GM21447 (cell line): ENCODE data around the gene FAM13B.
"Not testable (repeated sequence)": the region's sequence is repeated elsewhere in the genome, so short reads cannot be mapped to it uniquely, and the experiment has no call there.

Experiments used
- ATAC-seq: cut with Tn5 transposase; IDR thresholded peaks from one replicate; pipeline ENCODE4 v1.9.1; 2021; ENCODE audit not compliant: unreplicated experiment

FAM13B gene

GRCh38 chr5:138032572-138033385, at the start of gene FAM13B:
Gene FAM13B, minus strand, starts transcription at chr5:138033079. Its CDS starts 13,968 bp downstream, at chr5:138019111.
- ATAC-seq: peak; percentile 47

- no peak for ATAC-seq
These were observed 49.2 kb upstream of the FAM13B start for GRCh38 chr5:138082033-138082432.

GRCh38 chr5:138078006-138078643, 45.2 kb upstream of the FAM13B start:
- ATAC-seq: no peak

- no peak for ATAC-seq
These were observed 44.3 kb upstream of the FAM13B start for GRCh38 chr5:138077064-138077696.

GRCh38 chr5:138070026-138070425, 37.1 kb upstream of the FAM13B start:
- ATAC-seq: not testable (repeated sequence)

- ATAC-seq: no peak
These were observed 36.1 kb upstream of the FAM13B start for GRCh38 chr5:138068742-138069600.

- no peak for ATAC-seq
These were observed 35.1 kb upstream of the FAM13B start for GRCh38 chr5:138067945-138068344.

- no peak for ATAC-seq
These were observed 32.2 kb upstream of the FAM13B start for GRCh38 chr5:138065102-138065501.

- no peak for ATAC-seq
These were observed 31.6 kb upstream of the FAM13B start for GRCh38 chr5:138064526-138064925.

GRCh38 chr5:138054847-138055558, 22.1 kb upstream of the FAM13B start:
- ATAC-seq: no peak

GRCh38 chr5:138054206-138054605, 21.3 kb upstream of the FAM13B start:
- ATAC-seq: no peak

GRCh38 chr5:138053554-138053953, 20.7 kb upstream of the FAM13B start:
- no peak for ATAC-seq

GRCh38 chr5:138052718-138053117, 19.8 kb upstream of the FAM13B start:
- ATAC-seq: not testable (repeated sequence)

GRCh38 chr5:138051441-138052296, 18.8 kb upstream of the FAM13B start:
- ATAC-seq: no peak

- ATAC-seq: not testable (repeated sequence)
These were observed 12.4 kb upstream of the FAM13B start for GRCh38 chr5:138045283-138045682.

- no peak for ATAC-seq
These were observed 5.9 kb upstream of the FAM13B start for GRCh38 chr5:138038826-138039225.

- no peak for ATAC-seq
These were observed 5.2 kb upstream of the FAM13B start for GRCh38 chr5:138037907-138038633.

GRCh38 chr5:138037271-138037670, 4.4 kb upstream of the FAM13B start:
- ATAC-seq: no peak
